HepG2 (cell line): ENCODE results near the gene CDK15. TPM values are rescaled to one million over a fixed set of nuclear protein-coding genes. Genes with fewer than 3 reads are reported as not detected.

Experiments used
- ATAC-seq: fragments of 200-7000 bp; cut with Tn5 transposase; 3 replicates; pipeline ENCODE4 v1.9.1; 2020; ENCODE audit warnings: mild to moderate bottlenecking, moderate library complexity
- BruUV-seq: library from RNA; stranded (reverse); fragments of 400-500 nt; replicated peaks from 2 replicates; lab custom pipeline; 2021; lab: Mats Ljungman, UMichigan
- CTCF ChIA-PET: fragments of 300-600 bp; formaldehyde crosslinking; extraction: SDS; loops from one replicate; lab custom pipeline; 2021; ENCODE audit warnings: low total read pairs, inconsistent platforms, low intra/inter-chr PET ratio; lab: Yijun Ruan, JAX
- POLR2A ChIA-PET: fragments of 350-600 bp; sonication (Branson Sonifier 250); formaldehyde crosslinking; loops from one replicate; lab custom pipeline; 2020; ENCODE audit warnings: antibody characterized with exemption, inconsistent platforms; lab: Yijun Ruan, JAX
- DNase-seq: peaks from one replicate; pipeline ENCODE4 v3.0.0-alpha.2; 2015; ENCODE audit warnings: low spot score
- FAIRE-seq: peaks from 3 replicates; lab custom pipeline; 2011; peaks lifted over from hg19 to GRCh38; lab: Jason Lieb, UNC
- H2AFZ ChIP-seq: one replicate; pipeline ENCODE4 v1.6.1; 2011; ENCODE audit warnings: low read length, inconsistent platforms
- H3K27ac ChIP-seq: fragments of 300-600 bp; 3 replicates; pipeline ENCODE4 v1.8.0; 2011; ENCODE audit warnings: mixed run types, mild to moderate bottlenecking, mixed read lengths, low read length, inconsistent platforms; ENCODE audit not compliant: insufficient read depth; ENCODE audit errors: extremely low read length
- H3K27me3 ChIP-seq, 2 experiments: fragments of 200-600 bp in 1 of 2; 2 replicates in 1 of 2; 3 replicates in 1 of 2; pipeline versions ENCODE4 v1.6.0 to v1.8.0; 2011; ENCODE audit warnings: low read length in 2 of 2, mild to moderate bottlenecking in 2 of 2, moderate library complexity in 2 of 2, inconsistent platforms in 1 of 2; ENCODE audit not compliant: insufficient read depth in 2 of 2, control insufficient read depth in 1 of 2
- H3K36me3 ChIP-seq, 2 experiments: fragments of 200-600 bp in 1 of 2; replicated peaks in 1 of 2; 2 replicates in 1 of 2; 3 replicates in 1 of 2; pipeline versions ENCODE4 v1.5.1 to v1.8.0; 2011; ENCODE audit warnings: low read length in 2 of 2, inconsistent platforms in 1 of 2; ENCODE audit not compliant: insufficient read depth in 2 of 2, control insufficient read depth in 1 of 2
- H3K4me1 ChIP-seq: 2 replicates; pipeline ENCODE4 v1.5.1; 2012; ENCODE audit warnings: low read length, inconsistent platforms; ENCODE audit not compliant: insufficient read depth
- H3K4me2 ChIP-seq: 2 replicates; pipeline ENCODE4 v1.6.0; 2011; ENCODE audit warnings: low read depth, low read length, inconsistent platforms
- H3K4me3 ChIP-seq, 3 experiments: fragments of 200-600 bp in 1 of 3; sonication (generic), shearing (Covaris generic) in 1 of 3; replicated peaks in 1 of 3; 2 replicates each; pipeline ENCODE4 v1.5.1; 2011 to 2016; ENCODE audit warnings: low read length in 3 of 3, inconsistent platforms in 2 of 3, low read depth in 2 of 3, mild to moderate bottlenecking in 2 of 3, control low read depth in 1 of 3, mixed read lengths in 1 of 3; ENCODE audit not compliant: insufficient read depth in 1 of 3
- H3K79me2 ChIP-seq: one replicate; pipeline ENCODE4 v1.6.1; 2011; ENCODE audit warnings: low read length, inconsistent platforms; ENCODE audit not compliant: insufficient read depth
- H3K9ac ChIP-seq: 2 replicates; pipeline ENCODE4 v1.6.0; 2011; ENCODE audit warnings: mild to moderate bottlenecking, low read depth, low read length, inconsistent platforms; ENCODE audit not compliant: insufficient read depth
- H3K9me3 ChIP-seq: 2 replicates; pipeline ENCODE4 v1.5.1; 2012; ENCODE audit warnings: mild to moderate bottlenecking, low read length
- H4K20me1 ChIP-seq: 2 replicates; pipeline ENCODE4 v1.6.0; 2011; ENCODE audit warnings: inconsistent platforms, mild to moderate bottlenecking, low read length, moderate library complexity; ENCODE audit not compliant: insufficient read depth
- CHD2 ChIP-seq: IDR thresholded peaks from 2 replicates; pipeline ENCODE4 v1.6.1; 2011; ENCODE audit warnings: low read depth, low read length, improper control_type of control experiment
- DR1 ChIP-seq: sonication (generic); formaldehyde crosslinking; IDR thresholded peaks from 2 replicates; pipeline ENCODE4 v1.8.0; 2021; ENCODE audit warnings: mild to moderate bottlenecking, missing genetic modification reagents, inconsistent platforms
- FOXJ3 ChIP-seq: sonication (generic); formaldehyde crosslinking; IDR thresholded peaks from 2 replicates; pipeline ENCODE4 v1.4.0; 2020; ENCODE audit warnings: missing genetic modification reagents, mild to moderate bottlenecking, borderline replicate concordance
- HDAC1 ChIP-seq: sonication (generic); formaldehyde crosslinking; IDR thresholded peaks from 2 replicates; pipeline ENCODE4 v1.5.1; 2020; ENCODE audit warnings: mild to moderate bottlenecking, missing genetic modification reagents
- HNRNPUL1 ChIP-seq: fragments of 200-400 bp; formaldehyde crosslinking; IDR thresholded peaks from 2 replicates; pipeline ENCODE4 v1.6.1; 2017; ENCODE audit warnings: low read depth, mild to moderate bottlenecking, low read length, moderate library complexity
- KLF15 ChIP-seq: sonication (generic); formaldehyde crosslinking; IDR thresholded peaks from 2 replicates; pipeline ENCODE4 v1.8.1; 2023; ENCODE audit warnings: borderline replicate concordance, mild to moderate bottlenecking, inconsistent platforms, missing genetic modification reagents, mixed read lengths
- MED13 ChIP-seq: sonication (generic); formaldehyde crosslinking; IDR thresholded peaks from 2 replicates; pipeline ENCODE4 v1.5.0; 2020; ENCODE audit warnings: missing genetic modification reagents
- NBN ChIP-seq: fragments of 450-650 bp; conservative IDR thresholded peaks from 2 replicates; pipeline ENCODE4 v1.6.1; 2017
- RORA ChIP-seq: sonication (generic); formaldehyde crosslinking; IDR thresholded peaks from 2 replicates; pipeline ENCODE4 v1.5.0; 2020; ENCODE audit warnings: mild to moderate bottlenecking, missing genetic modification reagents, moderate library complexity
- TBL1XR1 ChIP-seq: fragments of 150-350 bp; IDR thresholded peaks from 2 replicates; pipeline ENCODE4 v1.6.1; 2014; ENCODE audit warnings: borderline replicate concordance, low read length; ENCODE audit not compliant: partially characterized antibody
- ZNF264 ChIP-seq: sonication (generic); formaldehyde crosslinking; IDR thresholded peaks from 2 replicates; pipeline ENCODE4 v1.4.0; 2020; ENCODE audit warnings: missing genetic modification reagents
- ZNF737 ChIP-seq: sonication (generic); formaldehyde crosslinking; IDR thresholded peaks from 2 replicates; pipeline ENCODE4 v1.5.0; 2020; ENCODE audit warnings: missing genetic modification reagents, mild to moderate bottlenecking, borderline replicate concordance
- in situ Hi-C: cut with HindIII; loops from 2 replicates; pipeline ENCODE4 v1.10.0; 2017; ENCODE audit warnings: low pct_unique_long_range_greater_than_20kb; ENCODE audit not compliant: extremely low pct_ligation_motif_present
- intact Hi-C: fragments of 100-400 bp; cut with micrococcal nuclease; formaldehyde crosslinking; loops from one replicate; pipeline ENCODE4 v1.10.0; 2022; ENCODE audit not compliant: unreplicated experiment
- polyA plus RNA-seq, 8 experiments: library from polyadenylated mRNA; depleted of rRNA in 3 of 8; stranded (reverse) in 7 of 8; unstranded in 1 of 8; fragments of >200 nt; fragmentation: Illumina TruSeq in 4 of 8; extraction: Trizol in 4 of 8; gene quantifications; 2 replicates each; pipeline versions ENCODE4 v1.2.1 to v1.2.3, GENCODE V29; 2011 to 2016; ENCODE audit warnings: low read depth in 4 of 8, missing spikeins in 1 of 8, mixed read lengths in 1 of 8; ENCODE audit not compliant: insufficient read depth in 1 of 8
- total RNA-seq, 5 experiments: library from RNA; depleted of rRNA; stranded (reverse); fragments of >200 nt; fragmentation: Illumina TruSeq; extraction: Trizol; gene quantifications; 2 replicates each; pipeline ENCODE4 v1.2.3, GENCODE V29; 2016; ENCODE audit warnings: low read depth in 1 of 5
- TF ChIP-seq, protein P1 (sequence below): sonication (generic); formaldehyde crosslinking; IDR thresholded peaks from 2 replicates; pipeline ENCODE4 v1.4.0; 2020; ENCODE audit warnings: missing genetic modification reagents, borderline replicate concordance
- TF ChIP-seq, protein P2 (sequence below): sonication (generic); formaldehyde crosslinking; IDR thresholded peaks from 2 replicates; pipeline ENCODE4 v1.8.1; 2023; ENCODE audit warnings: mild to moderate bottlenecking, missing genetic modification reagents
- TF ChIP-seq, protein P3 (sequence below): IDR thresholded peaks from 2 replicates; pipeline ENCODE4 v1.6.1; 2016; ENCODE audit warnings: missing genetic modification reagents, missing compliant biosample characterization
- TF ChIP-seq, protein P4 (sequence below): sonication (generic); formaldehyde crosslinking; IDR thresholded peaks from 2 replicates; pipeline ENCODE4 v1.8.1; 2023; ENCODE audit warnings: missing genetic modification reagents, mild to moderate bottlenecking, borderline replicate concordance
- TF ChIP-seq, protein P5 (sequence below): sonication (generic); formaldehyde crosslinking; conservative IDR thresholded peaks from 2 replicates; pipeline ENCODE4 v1.4.0; 2020; ENCODE audit warnings: missing genetic modification reagents
- TF ChIP-seq, protein P6 (sequence below): sonication (generic); formaldehyde crosslinking; IDR thresholded peaks from 2 replicates; pipeline ENCODE4 v1.5.0; 2020; ENCODE audit warnings: missing genetic modification reagents, mild to moderate bottlenecking, borderline replicate concordance

The CDK15 gene
- total and polyA plus RNA-seq, 2 of the 13 experiments (the other 11 are each of a cell fraction or from before 2014, with no cell fraction given), result not detected

DNA sequence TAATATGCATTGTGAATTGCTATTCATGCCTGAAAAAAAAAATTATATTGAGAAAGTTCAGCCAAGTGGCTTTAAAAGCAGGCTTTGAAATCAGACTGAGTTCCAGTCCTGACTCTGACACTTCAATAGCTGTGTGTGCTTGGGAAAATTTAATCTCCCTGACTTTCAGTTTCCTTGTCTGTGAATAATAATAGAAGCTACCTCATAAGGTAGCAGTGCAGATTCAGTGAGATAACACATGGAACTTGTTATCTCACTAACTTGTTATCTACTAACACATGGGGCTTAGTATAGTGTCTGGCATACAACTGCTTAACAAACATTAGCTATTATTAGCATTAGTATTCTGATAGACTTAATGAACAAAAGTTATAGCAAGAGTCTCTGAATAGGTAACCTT, 40.5 kb upstream of the CDK15 start:
- no peaks in the 10 kb centered on the region for H3K9me3 ChIP-seq
- no peak overlapping the region for H3K4me3 ChIP-seq
- intact Hi-C loops (no loop called here), in situ Hi-C loops (no loop called here)
- no peaks in the 10 kb centered on the region for H3K4me1 ChIP-seq
- ChIA-PET POLR2A (no interaction called here), CTCF (no interaction called here)
- no peaks in the 10 kb centered on the region for H4K20me1 ChIP-seq
- no peak overlapping the region for H2AFZ ChIP-seq
- H3K36me3 ChIP-seq, result peaks cover 11 to 13% of the 10 kb centered on the region in 2 experiments; a peak in 4 of 5 replicates
- no peak overlapping the region for H3K27ac ChIP-seq
- H3K4me2 ChIP-seq, result no peak overlapping the region
- H3K9ac ChIP-seq, result no peak overlapping the region
- H3K79me2 ChIP-seq, result no peaks in the 10 kb centered on the region
- H3K27me3 ChIP-seq, result no peaks in the 10 kb centered on the region
- BruUV-seq, result no TSS peak
- DNase-seq, result no peak
- no peak for ATAC-seq
- FAIRE-seq, result no peak
- TF ChIP-seq HNRNPUL1, result no peak
- TF ChIP-seq, protein P1, sequence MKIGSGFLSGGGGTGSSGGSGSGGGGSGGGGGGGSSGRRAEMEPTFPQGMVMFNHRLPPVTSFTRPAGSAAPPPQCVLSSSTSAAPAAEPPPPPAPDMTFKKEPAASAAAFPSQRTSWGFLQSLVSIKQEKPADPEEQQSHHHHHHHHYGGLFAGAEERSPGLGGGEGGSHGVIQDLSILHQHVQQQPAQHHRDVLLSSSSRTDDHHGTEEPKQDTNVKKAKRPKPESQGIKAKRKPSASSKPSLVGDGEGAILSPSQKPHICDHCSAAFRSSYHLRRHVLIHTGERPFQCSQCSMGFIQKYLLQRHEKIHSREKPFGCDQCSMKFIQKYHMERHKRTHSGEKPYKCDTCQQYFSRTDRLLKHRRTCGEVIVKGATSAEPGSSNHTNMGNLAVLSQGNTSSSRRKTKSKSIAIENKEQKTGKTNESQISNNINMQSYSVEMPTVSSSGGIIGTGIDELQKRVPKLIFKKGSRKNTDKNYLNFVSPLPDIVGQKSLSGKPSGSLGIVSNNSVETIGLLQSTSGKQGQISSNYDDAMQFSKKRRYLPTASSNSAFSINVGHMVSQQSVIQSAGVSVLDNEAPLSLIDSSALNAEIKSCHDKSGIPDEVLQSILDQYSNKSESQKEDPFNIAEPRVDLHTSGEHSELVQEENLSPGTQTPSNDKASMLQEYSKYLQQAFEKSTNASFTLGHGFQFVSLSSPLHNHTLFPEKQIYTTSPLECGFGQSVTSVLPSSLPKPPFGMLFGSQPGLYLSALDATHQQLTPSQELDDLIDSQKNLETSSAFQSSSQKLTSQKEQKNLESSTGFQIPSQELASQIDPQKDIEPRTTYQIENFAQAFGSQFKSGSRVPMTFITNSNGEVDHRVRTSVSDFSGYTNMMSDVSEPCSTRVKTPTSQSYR, result no peak
- TF ChIP-seq, protein P2, sequence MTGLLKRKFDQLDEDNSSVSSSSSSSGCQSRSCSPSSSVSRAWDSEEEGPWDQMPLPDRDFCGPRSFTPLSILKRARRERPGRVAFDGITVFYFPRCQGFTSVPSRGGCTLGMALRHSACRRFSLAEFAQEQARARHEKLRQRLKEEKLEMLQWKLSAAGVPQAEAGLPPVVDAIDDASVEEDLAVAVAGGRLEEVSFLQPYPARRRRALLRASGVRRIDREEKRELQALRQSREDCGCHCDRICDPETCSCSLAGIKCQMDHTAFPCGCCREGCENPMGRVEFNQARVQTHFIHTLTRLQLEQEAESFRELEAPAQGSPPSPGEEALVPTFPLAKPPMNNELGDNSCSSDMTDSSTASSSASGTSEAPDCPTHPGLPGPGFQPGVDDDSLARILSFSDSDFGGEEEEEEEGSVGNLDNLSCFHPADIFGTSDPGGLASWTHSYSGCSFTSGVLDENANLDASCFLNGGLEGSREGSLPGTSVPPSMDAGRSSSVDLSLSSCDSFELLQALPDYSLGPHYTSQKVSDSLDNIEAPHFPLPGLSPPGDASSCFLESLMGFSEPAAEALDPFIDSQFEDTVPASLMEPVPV (CRISPR knock-in tag), result no peak
- no peak for TF ChIP-seq FOXJ3 (CRISPR knock-in tag)
- no peak for TF ChIP-seq CHD2
- TF ChIP-seq, protein P3, sequence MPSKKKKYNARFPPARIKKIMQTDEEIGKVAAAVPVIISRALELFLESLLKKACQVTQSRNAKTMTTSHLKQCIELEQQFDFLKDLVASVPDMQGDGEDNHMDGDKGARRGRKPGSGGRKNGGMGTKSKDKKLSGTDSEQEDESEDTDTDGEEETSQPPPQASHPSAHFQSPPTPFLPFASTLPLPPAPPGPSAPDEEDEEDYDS, result no peak
- TF ChIP-seq, protein P4, sequence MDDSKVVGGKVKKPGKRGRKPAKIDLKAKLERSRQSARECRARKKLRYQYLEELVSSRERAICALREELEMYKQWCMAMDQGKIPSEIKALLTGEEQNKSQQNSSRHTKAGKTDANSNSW (CRISPR knock-in tag), result no peak
- no peak for TF ChIP-seq KLF15
- TF ChIP-seq DR1, result no peak
- TF ChIP-seq TBL1XR1, result no peak
- TF ChIP-seq ZNF264 (CRISPR knock-in tag), result no peak
- TF ChIP-seq ZNF737 (CRISPR knock-in tag), result no peak
- TF ChIP-seq MED13 (CRISPR knock-in tag), result no peak
- TF ChIP-seq RORA (CRISPR knock-in tag), result no peak
- no peak for TF ChIP-seq HDAC1 (CRISPR knock-in tag)
- TF ChIP-seq, protein P5, sequence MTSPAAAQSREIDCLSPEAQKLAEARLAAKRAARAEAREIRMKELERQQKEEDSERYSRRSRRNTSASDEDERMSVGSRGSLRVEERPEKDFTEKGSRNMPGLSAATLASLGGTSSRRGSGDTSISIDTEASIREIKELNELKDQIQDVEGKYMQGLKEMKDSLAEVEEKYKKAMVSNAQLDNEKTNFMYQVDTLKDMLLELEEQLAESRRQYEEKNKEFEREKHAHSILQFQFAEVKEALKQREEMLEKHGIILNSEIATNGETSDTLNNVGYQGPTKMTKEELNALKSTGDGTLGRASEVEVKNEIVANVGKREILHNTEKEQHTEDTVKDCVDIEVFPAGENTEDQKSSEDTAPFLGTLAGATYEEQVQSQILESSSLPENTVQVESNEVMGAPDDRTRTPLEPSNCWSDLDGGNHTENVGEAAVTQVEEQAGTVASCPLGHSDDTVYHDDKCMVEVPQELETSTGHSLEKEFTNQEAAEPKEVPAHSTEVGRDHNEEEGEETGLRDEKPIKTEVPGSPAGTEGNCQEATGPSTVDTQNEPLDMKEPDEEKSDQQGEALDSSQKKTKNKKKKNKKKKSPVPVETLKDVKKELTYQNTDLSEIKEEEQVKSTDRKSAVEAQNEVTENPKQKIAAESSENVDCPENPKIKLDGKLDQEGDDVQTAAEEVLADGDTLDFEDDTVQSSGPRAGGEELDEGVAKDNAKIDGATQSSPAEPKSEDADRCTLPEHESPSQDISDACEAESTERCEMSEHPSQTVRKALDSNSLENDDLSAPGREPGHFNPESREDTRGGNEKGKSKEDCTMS, result no peak
- TF ChIP-seq NBN, result no peak
- TF ChIP-seq, protein P6, sequence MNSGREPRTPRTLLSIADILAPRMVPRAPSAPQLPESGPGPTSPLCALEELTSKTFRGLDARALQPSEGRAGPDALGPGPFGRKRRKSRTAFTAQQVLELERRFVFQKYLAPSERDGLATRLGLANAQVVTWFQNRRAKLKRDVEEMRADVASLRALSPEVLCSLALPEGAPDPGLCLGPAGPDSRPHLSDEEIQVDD (CRISPR knock-in tag), result no peak
